Fibroblast of mammary gland (primary cell): ENCODE data around the gene GIGYF2.

Source experiments
- DNase-seq: peaks from one replicate; pipeline ENCODE4 v3.0.0-alpha.2; 2010; ENCODE audit warnings: low read depth
- H3K4me3 ChIP-seq: 2 replicates; pipeline ENCODE4 v1.5.1; 2011; ENCODE audit warnings: low read depth, mild to moderate bottlenecking, low read length, moderate library complexity; ENCODE audit not compliant: control insufficient read depth
- CTCF ChIP-seq: conservative IDR thresholded peaks from 2 replicates; pipeline ENCODE4 v1.5.1; 2011; ENCODE audit warnings: low read depth, low read length, inconsistent platforms; ENCODE audit not compliant: control insufficient read depth, insufficient read depth

The GIGYF2 gene

GRCh38 chr2:232810444-232810843 lies 113.3 kb downstream of the GIGYF2 start:
- no peak overlapping the region for H3K4me3 ChIP-seq
- TF ChIP-seq CTCF, result no peak
- no peak for DNase-seq

GRCh38 chr2:232815569-232815968 lies 118.4 kb downstream of the GIGYF2 start:
- H3K4me3 ChIP-seq, result no peak overlapping the region
- DNase-seq, result no peak
- no peak for TF ChIP-seq CTCF

GRCh38 chr2:232816657-232817056 lies 119.5 kb downstream of the GIGYF2 start:
- TF ChIP-seq CTCF, result no peak
- DNase-seq, result no peak
- no peak overlapping the region for H3K4me3 ChIP-seq

GRCh38 chr2:232817756-232818155 lies 120.6 kb downstream of the GIGYF2 start:
- H3K4me3 ChIP-seq, result no peak overlapping the region
- DNase-seq, result no peak
- no peak for TF ChIP-seq CTCF

- H3K4me3 ChIP-seq, result no peak overlapping the region
- TF ChIP-seq CTCF, result no peak
- no peak for DNase-seq
Measured at GRCh38 chr2:232829988-232830387, 132.9 kb downstream of the GIGYF2 start.

GRCh38 chr2:232831496-232831895 lies 134.4 kb downstream of the GIGYF2 start:
- H3K4me3 ChIP-seq, result no peak overlapping the region
- TF ChIP-seq CTCF, result no peak
- no peak for DNase-seq

- no peak overlapping the region for H3K4me3 ChIP-seq
- TF ChIP-seq CTCF, result no peak
- no peak for DNase-seq
Measured at GRCh38 chr2:232833830-232834229, 136.7 kb downstream of the GIGYF2 start.
